WTC11 (cell line): ENCODE results near the gene DHRS7. TPM values are rescaled to one million over a fixed set of nuclear protein-coding genes. Genes with fewer than 3 reads are reported as not detected.
A peak's percentile ranks its signal among the peaks of the same experiment; 100 is the strongest.

ENCODE experiments used
- ATAC-seq: fragments of 200-7000 bp; cut with Tn5 transposase; 2 replicates; pipeline ENCODE4 v1.10.0; 2021; ENCODE audit warnings: mild to moderate bottlenecking, moderate library complexity
- Bru-seq: library from RNA; stranded (reverse); fragments of 400-500 nt; gene quantifications from one replicate; lab custom pipeline; 2021; lab: Mats Ljungman, UMichigan
- CTCF ChIA-PET: fragments of 300-600 bp; sonication (Branson Sonifier 250); formaldehyde crosslinking; loops from one replicate; lab custom pipeline; 2021; ENCODE audit warnings: antibody characterized with exemption; lab: Charles Lee
- POLR2A ChIA-PET: fragments of 350-600 bp; sonication (Branson Sonifier 250); formaldehyde crosslinking; loops from one replicate; lab custom pipeline; 2021; ENCODE audit warnings: antibody characterized with exemption; lab: Charles Lee
- DNase-seq: peaks from one replicate; pipeline ENCODE4 v3.0.0; 2021; ENCODE audit warnings: low spot score
- H3K27ac Mint-ChIP-seq: 2 replicates; pipeline ENCODE4 v1.8.0; 2021; ENCODE audit warnings: mixed read lengths
- H3K27me3 Mint-ChIP-seq: 2 replicates; pipeline ENCODE4 v1.8.0; 2021; ENCODE audit warnings: low read depth, mild to moderate bottlenecking, moderate library complexity, mixed read lengths
- H3K36me3 Mint-ChIP-seq: 2 replicates; pipeline ENCODE4 v1.8.0; 2021; ENCODE audit warnings: mixed read lengths
- H3K4me1 Mint-ChIP-seq: 2 replicates; pipeline ENCODE4 v1.8.0; 2022; ENCODE audit warnings: mixed read lengths
- H3K4me3 Mint-ChIP-seq: 2 replicates; pipeline ENCODE4 v1.8.0; 2021; ENCODE audit warnings: mild to moderate bottlenecking, moderate library complexity, mixed read lengths
- H3K9me3 Mint-ChIP-seq: 2 replicates; pipeline ENCODE4 v1.8.0; 2021; ENCODE audit warnings: mixed read lengths
- CBFB ChIP-seq: sonication (generic); formaldehyde crosslinking; IDR thresholded peaks from 2 replicates; pipeline ENCODE4 v1.8.1; 2022; ENCODE audit warnings: mild to moderate bottlenecking, low read depth, missing genetic modification reagents
- CREB1 ChIP-seq: sonication (generic); formaldehyde crosslinking; IDR thresholded peaks from 2 replicates; pipeline ENCODE4 v1.8.0; 2023; ENCODE audit warnings: mild to moderate bottlenecking, missing genetic modification reagents
- FOXK1 ChIP-seq: sonication (generic); formaldehyde crosslinking; IDR thresholded peaks from 2 replicates; pipeline ENCODE4 v1.8.0; 2022; ENCODE audit warnings: mild to moderate bottlenecking, moderate library complexity, missing genetic modification reagents
- FOXP1 ChIP-seq: sonication (generic); formaldehyde crosslinking; IDR thresholded peaks from 2 replicates; pipeline ENCODE4 v1.8.0; 2022; ENCODE audit warnings: missing genetic modification reagents, mild to moderate bottlenecking, moderate library complexity, borderline replicate concordance
- GABPB1 ChIP-seq: sonication (generic); formaldehyde crosslinking; IDR thresholded peaks from 2 replicates; pipeline ENCODE4 v1.8.1; 2023; ENCODE audit warnings: mild to moderate bottlenecking, missing genetic modification reagents
- HMGA2 ChIP-seq: fragments of 250-450 bp; sonication (Bioruptor Pico); IDR thresholded peaks from 2 replicates; pipeline ENCODE4 v1.4.0; 2021; ENCODE audit warnings: mild to moderate bottlenecking, moderate library complexity
- RELA ChIP-seq: sonication (generic); formaldehyde crosslinking; IDR thresholded peaks from 2 replicates; pipeline ENCODE4 v1.8.1; 2022; ENCODE audit warnings: missing genetic modification reagents, mild to moderate bottlenecking, borderline replicate concordance
- SMAD3 ChIP-seq: sonication (generic); formaldehyde crosslinking; IDR thresholded peaks from 2 replicates; pipeline ENCODE4 v1.8.0; 2022; ENCODE audit warnings: missing genetic modification reagents, mild to moderate bottlenecking, borderline replicate concordance
- SMAD4 ChIP-seq: sonication (generic); formaldehyde crosslinking; IDR thresholded peaks from 2 replicates; pipeline ENCODE4 v1.8.0; 2022; ENCODE audit warnings: mild to moderate bottlenecking, missing genetic modification reagents
- SP1 ChIP-seq: sonication (generic); formaldehyde crosslinking; conservative IDR thresholded peaks from 2 replicates; pipeline ENCODE4 v1.8.1; 2022; ENCODE audit warnings: missing genetic modification reagents
- TP53 ChIP-seq: sonication (generic); formaldehyde crosslinking; IDR thresholded peaks from 2 replicates; pipeline ENCODE4 v1.8.1; 2023; ENCODE audit warnings: mild to moderate bottlenecking, missing genetic modification reagents
- ZBTB21 ChIP-seq: sonication (generic); formaldehyde crosslinking; IDR thresholded peaks from 2 replicates; pipeline ENCODE4 v1.8.1; 2023; ENCODE audit warnings: mild to moderate bottlenecking, missing genetic modification reagents, borderline replicate concordance
- ZNF232 ChIP-seq: sonication (generic); formaldehyde crosslinking; IDR thresholded peaks from 2 replicates; pipeline ENCODE4 v1.8.0; 2022; ENCODE audit warnings: mild to moderate bottlenecking, missing genetic modification reagents
- long read RNA-seq, 3 experiments: library from RNA in 1 of 3; library from capped mRNA in 1 of 3; library from polyadenylated mRNA in 1 of 3; unstranded in 2 of 3; stranded (forward) in 1 of 3; transcript quantifications; one replicate each; pipeline ENCODE4 v2.0.0, GENCODE V29; 2021
- total RNA-seq: library from RNA; stranded (reverse); gene quantifications from 3 replicates; pipeline ENCODE4 v1.2.3, GENCODE V29; 2021
- TF ChIP-seq, protein P1 (sequence below): fragments of 200-600 bp; IDR thresholded peaks from 2 replicates; pipeline ENCODE4 v1.8.0; 2022; ENCODE audit warnings: antibody characterized with exemption
- TF ChIP-seq, protein P2 (sequence below): sonication (generic); formaldehyde crosslinking; IDR thresholded peaks from 2 replicates; pipeline ENCODE4 v1.8.1; 2022; ENCODE audit warnings: mild to moderate bottlenecking, moderate library complexity, missing genetic modification reagents
- TF ChIP-seq, protein P3 (sequence below): sonication (generic); formaldehyde crosslinking; IDR thresholded peaks from 2 replicates; pipeline ENCODE4 v1.8.0; 2022; ENCODE audit warnings: mild to moderate bottlenecking, missing genetic modification reagents
- TF ChIP-seq, protein P4 (sequence below): sonication (generic); formaldehyde crosslinking; IDR thresholded peaks from 2 replicates; pipeline ENCODE4 v1.8.1; 2023; ENCODE audit warnings: mild to moderate bottlenecking, moderate library complexity, missing genetic modification reagents
- TF ChIP-seq, protein P5 (sequence below): sonication (generic); formaldehyde crosslinking; IDR thresholded peaks from 2 replicates; pipeline ENCODE4 v1.8.0; 2023; ENCODE audit warnings: missing genetic modification reagents
- TF ChIP-seq, protein P6 (sequence below): sonication (generic); formaldehyde crosslinking; IDR thresholded peaks from 2 replicates; pipeline ENCODE4 v1.8.0; 2022; ENCODE audit warnings: mild to moderate bottlenecking, missing genetic modification reagents
- TF ChIP-seq, protein P7 (sequence below): fragments of 250-450 bp; sonication (Bioruptor Pico); IDR thresholded peaks from 2 replicates; pipeline ENCODE4 v1.9.0; 2021; ENCODE audit warnings: mild to moderate bottlenecking
- TF ChIP-seq, protein P8 (sequence below): fragments of 250-450 bp; sonication (Bioruptor Pico); conservative IDR thresholded peaks from 2 replicates; pipeline ENCODE4 v1.9.0; 2021; ENCODE audit warnings: mild to moderate bottlenecking

The DHRS7 gene, protein sequence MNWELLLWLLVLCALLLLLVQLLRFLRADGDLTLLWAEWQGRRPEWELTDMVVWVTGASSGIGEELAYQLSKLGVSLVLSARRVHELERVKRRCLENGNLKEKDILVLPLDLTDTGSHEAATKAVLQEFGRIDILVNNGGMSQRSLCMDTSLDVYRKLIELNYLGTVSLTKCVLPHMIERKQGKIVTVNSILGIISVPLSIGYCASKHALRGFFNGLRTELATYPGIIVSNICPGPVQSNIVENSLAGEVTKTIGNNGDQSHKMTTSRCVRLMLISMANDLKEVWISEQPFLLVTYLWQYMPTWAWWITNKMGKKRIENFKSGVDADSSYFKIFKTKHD
- total RNA-seq (39.9 to 45.2 TPM (median 45.1 TPM) in 3 replicates), Bru-seq, nascent RNA (percentile 70 among the genes with signal in this experiment)
- long read RNA-seq, experiment 1, transcript DHRS7-209 (7 exons, 1,322 nt) = major isoform, 149 of 158 reads
- long read RNA-seq, experiment 1, partial matches to known transcripts = 4 of 158 reads
- long read RNA-seq, experiment 1, other reads (novel, unspliced or antisense) = 5 of 158 reads
- long read RNA-seq, experiment 2, transcript DHRS7-209 (7 exons, 1,322 nt) = major isoform, 66 of 85 reads
- long read RNA-seq, experiment 2, partial matches to known transcripts = 11 of 85 reads
- long read RNA-seq, experiment 2, other reads (novel, unspliced or antisense) = 8 of 85 reads
- long read RNA-seq, experiment 3, transcript DHRS7-209 (7 exons, 1,322 nt) = major isoform, 270 of 281 reads
- long read RNA-seq, experiment 3, partial matches to known transcripts = 4 of 281 reads
- long read RNA-seq, experiment 3, other reads (novel, unspliced or antisense) = 4 of 281 reads

DNA sequence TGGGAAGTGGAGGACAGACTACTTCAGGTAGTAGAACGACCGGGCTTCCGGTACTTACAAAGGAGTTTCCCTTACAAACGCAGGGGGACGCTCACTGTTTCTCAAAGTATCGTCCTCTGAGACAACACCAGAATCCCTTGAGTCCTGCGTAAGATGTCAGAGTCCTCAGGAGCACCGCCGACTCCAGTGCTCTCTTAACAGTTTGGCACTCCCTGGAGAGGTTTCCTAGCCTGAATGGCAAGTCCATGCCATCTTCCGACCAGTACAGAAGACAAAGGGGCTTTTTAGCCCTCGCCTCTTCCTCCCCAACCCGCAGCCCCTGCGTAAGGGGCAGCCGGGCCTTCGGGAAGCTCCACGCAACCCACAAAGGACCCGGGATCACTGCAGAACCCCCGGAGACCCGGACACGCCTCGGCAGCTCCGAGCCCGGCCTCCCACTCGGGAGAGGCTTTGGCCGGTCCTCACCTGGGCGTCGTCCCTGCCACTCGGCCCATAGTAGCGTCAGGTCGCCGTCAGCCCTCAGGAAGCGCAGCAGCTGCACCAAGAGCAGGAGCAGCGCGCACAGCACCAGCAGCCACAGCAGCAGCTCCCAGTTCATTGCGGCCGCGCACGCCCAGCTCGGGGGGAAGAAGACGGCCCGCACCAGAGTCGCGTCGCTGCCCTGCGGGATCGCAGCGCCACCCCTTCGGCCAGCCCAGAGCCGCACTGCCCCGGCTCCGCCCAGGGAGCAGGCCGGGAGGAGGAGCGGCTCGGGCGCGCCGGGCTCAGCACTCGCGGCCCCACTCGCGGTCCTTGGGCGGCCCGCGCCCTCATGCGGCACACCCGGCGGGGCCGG is at the start of gene DHRS7:
TSS of gene DHRS7 (minus strand) at position 687 of the 835 bp plus-strand sequence. CDS start at position 598, 89 bp downstream.
- Mint-ChIP-seq H3K36me3 (no peaks in the 10 kb centered on the region), H3K9me3 (no peaks in the 10 kb centered on the region), H3K27me3 (peaks cover 6% of the 10 kb centered on the region), H3K4me1 (peaks cover 37% of the 10 kb centered on the region), H3K27ac (peak within 1 kb of the TSS; percentile 97), H3K4me3 (peak within 1 kb of the TSS; percentile 97)
- ChIA-PET CTCF (interaction anchor here (1.0 to 2.2 kb wide), 6 partner anchors 19 to 588 kb away, joined by 3 to 14 read pairs (median 4); partner anchors contain the start of genes CCDC175, PCNX4 and PPM1A), POLR2A (interaction anchor here (1.3 to 1.8 kb wide), 2 partner anchors 9 to 11 kb away, joined by 4 to 6 read pairs; no protein-coding TSS in a partner anchor)
- peak; percentile 93 for ATAC-seq
- DNase-seq = peak; percentile 78
- TF ChIP-seq HMGA2 (no peak), SMAD3 (CRISPR knock-in tag) (no peak), SP1 (peak; percentile 55), ZNF232 (CRISPR knock-in tag) (no peak), TP53 (peak; percentile 87), CREB1 (CRISPR knock-in tag) (no peak), RELA (CRISPR knock-in tag) (0 out of 2 replicates have a peak, but pooled peaks have one; percentile 45), ZBTB21 (peak; percentile 39; the same call in 1 of the 2 replicates), FOXK1 (CRISPR knock-in tag) (peak; percentile 66), FOXP1 (CRISPR knock-in tag) (peak; percentile 47; the same call in 1 of the 2 replicates), CBFB (0 out of 2 replicates have a peak, but pooled peaks have one; percentile 36), GABPB1 (CRISPR knock-in tag) (no peak), SMAD4 (CRISPR knock-in tag) (no peak)
- TF ChIP-seq, protein P1, sequence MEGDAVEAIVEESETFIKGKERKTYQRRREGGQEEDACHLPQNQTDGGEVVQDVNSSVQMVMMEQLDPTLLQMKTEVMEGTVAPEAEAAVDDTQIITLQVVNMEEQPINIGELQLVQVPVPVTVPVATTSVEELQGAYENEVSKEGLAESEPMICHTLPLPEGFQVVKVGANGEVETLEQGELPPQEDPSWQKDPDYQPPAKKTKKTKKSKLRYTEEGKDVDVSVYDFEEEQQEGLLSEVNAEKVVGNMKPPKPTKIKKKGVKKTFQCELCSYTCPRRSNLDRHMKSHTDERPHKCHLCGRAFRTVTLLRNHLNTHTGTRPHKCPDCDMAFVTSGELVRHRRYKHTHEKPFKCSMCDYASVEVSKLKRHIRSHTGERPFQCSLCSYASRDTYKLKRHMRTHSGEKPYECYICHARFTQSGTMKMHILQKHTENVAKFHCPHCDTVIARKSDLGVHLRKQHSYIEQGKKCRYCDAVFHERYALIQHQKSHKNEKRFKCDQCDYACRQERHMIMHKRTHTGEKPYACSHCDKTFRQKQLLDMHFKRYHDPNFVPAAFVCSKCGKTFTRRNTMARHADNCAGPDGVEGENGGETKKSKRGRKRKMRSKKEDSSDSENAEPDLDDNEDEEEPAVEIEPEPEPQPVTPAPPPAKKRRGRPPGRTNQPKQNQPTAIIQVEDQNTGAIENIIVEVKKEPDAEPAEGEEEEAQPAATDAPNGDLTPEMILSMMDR = no peak
- TF ChIP-seq, protein P2, sequence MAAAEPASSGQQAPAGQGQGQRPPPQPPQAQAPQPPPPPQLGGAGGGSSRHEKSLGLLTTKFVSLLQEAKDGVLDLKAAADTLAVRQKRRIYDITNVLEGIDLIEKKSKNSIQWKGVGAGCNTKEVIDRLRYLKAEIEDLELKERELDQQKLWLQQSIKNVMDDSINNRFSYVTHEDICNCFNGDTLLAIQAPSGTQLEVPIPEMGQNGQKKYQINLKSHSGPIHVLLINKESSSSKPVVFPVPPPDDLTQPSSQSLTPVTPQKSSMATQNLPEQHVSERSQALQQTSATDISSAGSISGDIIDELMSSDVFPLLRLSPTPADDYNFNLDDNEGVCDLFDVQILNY (CRISPR knock-in tag) = peak; percentile 73; the same call in 1 of the 2 replicates
- TF ChIP-seq, protein P3, sequence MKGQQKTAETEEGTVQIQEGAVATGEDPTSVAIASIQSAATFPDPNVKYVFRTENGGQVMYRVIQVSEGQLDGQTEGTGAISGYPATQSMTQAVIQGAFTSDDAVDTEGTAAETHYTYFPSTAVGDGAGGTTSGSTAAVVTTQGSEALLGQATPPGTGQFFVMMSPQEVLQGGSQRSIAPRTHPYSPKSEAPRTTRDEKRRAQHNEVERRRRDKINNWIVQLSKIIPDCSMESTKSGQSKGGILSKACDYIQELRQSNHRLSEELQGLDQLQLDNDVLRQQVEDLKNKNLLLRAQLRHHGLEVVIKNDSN (CRISPR knock-in tag) = peak; percentile 43; the same call in 1 of the 2 replicates
- TF ChIP-seq, protein P4, sequence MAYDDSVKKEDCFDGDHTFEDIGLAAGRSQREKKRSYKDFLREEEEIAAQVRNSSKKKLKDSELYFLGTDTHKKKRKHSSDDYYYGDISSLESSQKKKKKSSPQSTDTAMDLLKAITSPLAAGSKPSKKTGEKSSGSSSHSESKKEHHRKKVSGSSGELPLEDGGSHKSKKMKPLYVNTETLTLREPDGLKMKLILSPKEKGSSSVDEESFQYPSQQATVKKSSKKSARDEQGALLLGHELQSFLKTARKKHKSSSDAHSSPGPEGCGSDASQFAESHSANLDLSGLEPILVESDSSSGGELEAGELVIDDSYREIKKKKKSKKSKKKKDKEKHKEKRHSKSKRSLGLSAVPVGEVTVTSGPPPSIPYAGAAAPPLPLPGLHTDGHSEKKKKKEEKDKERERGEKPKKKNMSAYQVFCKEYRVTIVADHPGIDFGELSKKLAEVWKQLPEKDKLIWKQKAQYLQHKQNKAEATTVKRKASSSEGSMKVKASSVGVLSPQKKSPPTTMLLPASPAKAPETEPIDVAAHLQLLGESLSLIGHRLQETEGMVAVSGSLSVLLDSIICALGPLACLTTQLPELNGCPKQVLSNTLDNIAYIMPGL (CRISPR knock-in tag) = peak; percentile 99
- TF ChIP-seq, protein P5, sequence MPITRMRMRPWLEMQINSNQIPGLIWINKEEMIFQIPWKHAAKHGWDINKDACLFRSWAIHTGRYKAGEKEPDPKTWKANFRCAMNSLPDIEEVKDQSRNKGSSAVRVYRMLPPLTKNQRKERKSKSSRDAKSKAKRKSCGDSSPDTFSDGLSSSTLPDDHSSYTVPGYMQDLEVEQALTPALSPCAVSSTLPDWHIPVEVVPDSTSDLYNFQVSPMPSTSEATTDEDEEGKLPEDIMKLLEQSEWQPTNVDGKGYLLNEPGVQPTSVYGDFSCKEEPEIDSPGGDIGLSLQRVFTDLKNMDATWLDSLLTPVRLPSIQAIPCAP = peak; percentile 79; the same call in 1 of the 2 replicates
- TF ChIP-seq, protein P6, sequence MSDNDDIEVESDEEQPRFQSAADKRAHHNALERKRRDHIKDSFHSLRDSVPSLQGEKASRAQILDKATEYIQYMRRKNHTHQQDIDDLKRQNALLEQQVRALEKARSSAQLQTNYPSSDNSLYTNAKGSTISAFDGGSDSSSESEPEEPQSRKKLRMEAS (CRISPR knock-in tag) = peak; percentile 78; the same call in 1 of the 2 replicates
- TF ChIP-seq, protein P7, sequence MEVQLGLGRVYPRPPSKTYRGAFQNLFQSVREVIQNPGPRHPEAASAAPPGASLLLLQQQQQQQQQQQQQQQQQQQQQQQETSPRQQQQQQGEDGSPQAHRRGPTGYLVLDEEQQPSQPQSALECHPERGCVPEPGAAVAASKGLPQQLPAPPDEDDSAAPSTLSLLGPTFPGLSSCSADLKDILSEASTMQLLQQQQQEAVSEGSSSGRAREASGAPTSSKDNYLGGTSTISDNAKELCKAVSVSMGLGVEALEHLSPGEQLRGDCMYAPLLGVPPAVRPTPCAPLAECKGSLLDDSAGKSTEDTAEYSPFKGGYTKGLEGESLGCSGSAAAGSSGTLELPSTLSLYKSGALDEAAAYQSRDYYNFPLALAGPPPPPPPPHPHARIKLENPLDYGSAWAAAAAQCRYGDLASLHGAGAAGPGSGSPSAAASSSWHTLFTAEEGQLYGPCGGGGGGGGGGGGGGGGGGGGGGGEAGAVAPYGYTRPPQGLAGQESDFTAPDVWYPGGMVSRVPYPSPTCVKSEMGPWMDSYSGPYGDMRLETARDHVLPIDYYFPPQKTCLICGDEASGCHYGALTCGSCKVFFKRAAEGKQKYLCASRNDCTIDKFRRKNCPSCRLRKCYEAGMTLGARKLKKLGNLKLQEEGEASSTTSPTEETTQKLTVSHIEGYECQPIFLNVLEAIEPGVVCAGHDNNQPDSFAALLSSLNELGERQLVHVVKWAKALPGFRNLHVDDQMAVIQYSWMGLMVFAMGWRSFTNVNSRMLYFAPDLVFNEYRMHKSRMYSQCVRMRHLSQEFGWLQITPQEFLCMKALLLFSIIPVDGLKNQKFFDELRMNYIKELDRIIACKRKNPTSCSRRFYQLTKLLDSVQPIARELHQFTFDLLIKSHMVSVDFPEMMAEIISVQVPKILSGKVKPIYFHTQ (CRISPR knock-in tag) = peak; percentile 34; the same call in 1 of the 2 replicates
- TF ChIP-seq, protein P8, sequence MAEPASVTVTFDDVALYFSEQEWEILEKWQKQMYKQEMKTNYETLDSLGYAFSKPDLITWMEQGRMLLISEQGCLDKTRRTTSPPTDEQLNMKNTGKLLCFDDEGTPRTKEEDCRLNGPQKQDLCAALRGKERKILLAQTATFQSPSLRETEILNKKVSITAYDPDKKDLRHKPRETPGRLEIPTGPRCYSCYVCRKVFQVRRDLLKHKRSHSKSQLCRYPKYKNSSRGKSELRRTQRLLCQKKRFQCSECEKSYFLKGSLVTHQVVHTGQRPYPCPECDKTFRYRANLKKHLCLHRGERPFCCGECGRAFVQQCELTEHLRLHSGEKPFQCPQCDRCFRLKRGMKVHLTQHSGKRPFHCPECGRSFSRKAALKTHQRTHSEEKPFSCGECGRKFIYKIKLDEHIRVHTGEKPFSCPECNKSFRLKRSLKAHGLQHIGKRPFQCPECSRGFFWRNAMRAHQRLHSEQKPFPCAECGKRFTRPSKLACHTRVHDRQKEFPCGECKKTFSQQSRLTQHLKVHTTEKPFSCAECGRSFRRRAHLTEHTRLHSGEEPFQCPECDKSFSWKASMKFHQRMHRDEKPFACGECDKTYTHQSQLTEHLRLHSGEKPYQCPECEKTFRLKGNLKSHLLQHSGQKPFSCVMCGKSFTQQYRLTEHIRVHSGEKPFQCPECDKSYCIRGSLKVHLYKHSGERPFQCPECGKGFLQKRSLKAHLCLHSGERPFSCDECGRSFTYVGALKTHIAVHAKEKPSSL (CRISPR knock-in tag) = no peak
